WTC11 (cell line): ENCODE data around the gene SPHK2. TPM values are rescaled to one million over a fixed set of nuclear protein-coding genes. Genes with fewer than 3 reads are reported as not detected.
"Not testable (repeated sequence)": the region's sequence is repeated elsewhere in the genome, so short reads cannot be mapped to it uniquely, and the experiment has no call there.

Experiments
- ATAC-seq: fragments of 200-7000 bp; cut with Tn5 transposase; 2 replicates; pipeline ENCODE4 v1.10.0; 2021; ENCODE audit warnings: mild to moderate bottlenecking, moderate library complexity
- CTCF ChIA-PET: fragments of 300-600 bp; sonication (Branson Sonifier 250); formaldehyde crosslinking; loops from one replicate; lab custom pipeline; 2021; ENCODE audit warnings: antibody characterized with exemption; lab: Charles Lee
- POLR2A ChIA-PET: fragments of 350-600 bp; sonication (Branson Sonifier 250); formaldehyde crosslinking; loops from one replicate; lab custom pipeline; 2021; ENCODE audit warnings: antibody characterized with exemption; lab: Charles Lee
- DNase-seq: peaks from one replicate; pipeline ENCODE4 v3.0.0; 2021; ENCODE audit warnings: low spot score
- H3K27ac Mint-ChIP-seq: 2 replicates; pipeline ENCODE4 v1.8.0; 2021; ENCODE audit warnings: mixed read lengths
- H3K27me3 Mint-ChIP-seq: 2 replicates; pipeline ENCODE4 v1.8.0; 2021; ENCODE audit warnings: low read depth, mild to moderate bottlenecking, moderate library complexity, mixed read lengths
- H3K36me3 Mint-ChIP-seq: 2 replicates; pipeline ENCODE4 v1.8.0; 2021; ENCODE audit warnings: mixed read lengths
- H3K4me1 Mint-ChIP-seq: 2 replicates; pipeline ENCODE4 v1.8.0; 2022; ENCODE audit warnings: mixed read lengths
- H3K4me3 Mint-ChIP-seq: 2 replicates; pipeline ENCODE4 v1.8.0; 2021; ENCODE audit warnings: mild to moderate bottlenecking, moderate library complexity, mixed read lengths
- H3K9me3 Mint-ChIP-seq: 2 replicates; pipeline ENCODE4 v1.8.0; 2021; ENCODE audit warnings: mixed read lengths
- ATF1 ChIP-seq: sonication (generic); formaldehyde crosslinking; IDR thresholded peaks from 2 replicates; pipeline ENCODE4 v1.8.1; 2023; ENCODE audit warnings: mild to moderate bottlenecking, moderate library complexity, missing genetic modification reagents
- E2F4 ChIP-seq: sonication (generic); formaldehyde crosslinking; IDR thresholded peaks from 2 replicates; pipeline ENCODE4 v1.8.1; 2022; ENCODE audit warnings: low read depth, mild to moderate bottlenecking, moderate library complexity, missing genetic modification reagents, borderline replicate concordance
- FOXK1 ChIP-seq: sonication (generic); formaldehyde crosslinking; IDR thresholded peaks from 2 replicates; pipeline ENCODE4 v1.8.0; 2022; ENCODE audit warnings: mild to moderate bottlenecking, moderate library complexity, missing genetic modification reagents
- GABPB1 ChIP-seq: sonication (generic); formaldehyde crosslinking; IDR thresholded peaks from 2 replicates; pipeline ENCODE4 v1.8.1; 2023; ENCODE audit warnings: mild to moderate bottlenecking, missing genetic modification reagents
- HMGA2 ChIP-seq: fragments of 250-450 bp; sonication (Bioruptor Pico); IDR thresholded peaks from 2 replicates; pipeline ENCODE4 v1.4.0; 2021; ENCODE audit warnings: mild to moderate bottlenecking, moderate library complexity
- MXD4 ChIP-seq: fragments of 250-450 bp; sonication (Bioruptor Pico); IDR thresholded peaks from 2 replicates; pipeline ENCODE4 v1.8.0; 2021; ENCODE audit warnings: mild to moderate bottlenecking, moderate library complexity, borderline replicate concordance
- PRRX2 ChIP-seq: fragments of 250-450 bp; sonication (Bioruptor Pico); IDR thresholded peaks from 2 replicates; pipeline ENCODE4 v1.8.0; 2021; ENCODE audit warnings: mild to moderate bottlenecking
- RELA ChIP-seq: sonication (generic); formaldehyde crosslinking; IDR thresholded peaks from 2 replicates; pipeline ENCODE4 v1.8.1; 2022; ENCODE audit warnings: missing genetic modification reagents, mild to moderate bottlenecking, borderline replicate concordance
- SMAD4 ChIP-seq: sonication (generic); formaldehyde crosslinking; IDR thresholded peaks from 2 replicates; pipeline ENCODE4 v1.8.0; 2022; ENCODE audit warnings: mild to moderate bottlenecking, missing genetic modification reagents
- SP1 ChIP-seq: sonication (generic); formaldehyde crosslinking; conservative IDR thresholded peaks from 2 replicates; pipeline ENCODE4 v1.8.1; 2022; ENCODE audit warnings: missing genetic modification reagents
- TEAD4 ChIP-seq: sonication (generic); formaldehyde crosslinking; IDR thresholded peaks from 2 replicates; pipeline ENCODE4 v1.8.0; 2022; ENCODE audit warnings: mild to moderate bottlenecking, missing genetic modification reagents
- USF2 ChIP-seq: sonication (generic); formaldehyde crosslinking; IDR thresholded peaks from 2 replicates; pipeline ENCODE4 v1.8.1; 2023; ENCODE audit warnings: mild to moderate bottlenecking, missing genetic modification reagents, moderate library complexity
- ZNF121 ChIP-seq: sonication (generic); formaldehyde crosslinking; IDR thresholded peaks from 2 replicates; pipeline ENCODE4 v1.8.0; 2023; ENCODE audit warnings: missing genetic modification reagents
- ZNF138 ChIP-seq: sonication (generic); formaldehyde crosslinking; conservative IDR thresholded peaks from 2 replicates; pipeline ENCODE4 v1.8.1; 2022; ENCODE audit warnings: mild to moderate bottlenecking, moderate library complexity, missing genetic modification reagents
- ZNF219 ChIP-seq: sonication (generic); formaldehyde crosslinking; IDR thresholded peaks from 2 replicates; pipeline ENCODE4 v1.8.0; 2023; ENCODE audit warnings: missing genetic modification reagents, mild to moderate bottlenecking, borderline replicate concordance
- total RNA-seq: library from RNA; stranded (reverse); gene quantifications from 3 replicates; pipeline ENCODE4 v1.2.3, GENCODE V29; 2021
- TF ChIP-seq, protein P1 (sequence below): fragments of 250-450 bp; sonication (Bioruptor Pico); IDR thresholded peaks from 2 replicates; pipeline ENCODE4 v2.1.2; 2022; ENCODE audit warnings: mild to moderate bottlenecking, moderate library complexity
- TF ChIP-seq, protein P2 (sequence below): sonication (generic); formaldehyde crosslinking; IDR thresholded peaks from 2 replicates; pipeline ENCODE4 v1.8.1; 2022; ENCODE audit warnings: missing genetic modification reagents, borderline replicate concordance
- TF ChIP-seq, protein P3 (sequence below): fragments of 250-450 bp; sonication (Bioruptor Pico); conservative IDR thresholded peaks from 2 replicates; pipeline ENCODE4 v1.9.0; 2021; ENCODE audit warnings: mild to moderate bottlenecking
- TF ChIP-seq, protein P4 (sequence below): fragments of 250-450 bp; sonication (Bioruptor Pico); IDR thresholded peaks from 2 replicates; pipeline ENCODE4 v1.9.0; 2021; ENCODE audit warnings: mild to moderate bottlenecking

The SPHK2 gene
- total RNA-seq, 1 experiment from 2014 or later = 64.6 TPM

- TF ChIP-seq, protein P1, sequence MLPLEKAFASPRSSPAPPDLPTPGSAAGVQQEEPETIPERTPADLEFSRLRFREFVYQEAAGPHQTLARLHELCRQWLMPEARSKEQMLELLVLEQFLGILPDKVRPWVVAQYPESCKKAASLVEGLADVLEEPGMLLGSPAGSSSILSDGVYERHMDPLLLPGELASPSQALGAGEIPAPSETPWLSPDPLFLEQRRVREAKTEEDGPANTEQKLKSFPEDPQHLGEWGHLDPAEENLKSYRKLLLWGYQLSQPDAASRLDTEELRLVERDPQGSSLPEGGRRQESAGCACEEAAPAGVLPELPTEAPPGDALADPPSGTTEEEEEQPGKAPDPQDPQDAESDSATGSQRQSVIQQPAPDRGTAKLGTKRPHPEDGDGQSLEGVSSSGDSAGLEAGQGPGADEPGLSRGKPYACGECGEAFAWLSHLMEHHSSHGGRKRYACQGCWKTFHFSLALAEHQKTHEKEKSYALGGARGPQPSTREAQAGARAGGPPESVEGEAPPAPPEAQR (CRISPR knock-in tag) = no peak
Measured at GRCh38 chr19:48656840-48657474, 37.7 kb downstream of the SPHK2 start (continued).

- POLR2A ChIA-PET, H3K4me3 Mint-ChIP-seq, DNase-seq, H3K27ac Mint-ChIP-seq, H3K9me3 Mint-ChIP-seq, H3K36me3 Mint-ChIP-seq, ATAC-seq: not testable (repeated sequence)
- Mint-ChIP-seq H3K27me3 (peaks cover 20% of the 10 kb centered on the region), H3K4me1 (peaks cover 16% of the 10 kb centered on the region)
- CTCF ChIA-PET = interaction anchor here (1.0 to 1.6 kb wide), 3 partner anchors 12 to 138 kb away, joined by 4 to 7 read pairs (median 5); partner anchors contain the start of gene CA11
- TF ChIP-seq ZNF121 = 0 out of 2 replicates have a peak, but pooled peaks have one; percentile 23
Measured at GRCh38 chr19:48657828-48658227, 38.5 kb downstream of the SPHK2 start.

DNA sequence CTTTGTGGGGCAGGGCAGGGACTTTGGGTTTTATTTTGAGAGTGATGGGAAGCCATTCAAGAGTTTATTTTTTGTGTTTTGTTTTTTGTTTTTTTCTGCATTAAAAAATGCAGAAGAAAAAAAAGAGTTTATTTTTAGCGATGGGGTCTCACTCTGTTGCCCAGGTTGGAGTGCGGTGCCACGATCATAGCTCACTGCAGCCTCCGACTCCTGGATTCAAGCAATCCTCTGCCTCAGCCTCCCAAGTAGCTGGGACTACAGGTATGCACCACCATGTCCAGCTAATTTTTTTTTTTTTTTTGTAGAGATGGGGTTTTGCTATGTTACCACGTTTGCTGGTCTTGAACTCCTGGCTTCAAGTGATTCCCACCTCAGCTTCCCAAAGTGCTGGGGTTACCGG is 39.2 kb downstream of the SPHK2 start:
- POLR2A ChIA-PET = no interaction called here
- ATAC-seq (no peak), DNase-seq (no peak)
- Mint-ChIP-seq H3K4me1 (peaks cover 16% of the 10 kb centered on the region), H3K9me3 (peaks cover 6% of the 10 kb centered on the region), H3K27ac (no peak overlapping the region), H3K4me3 (no peak overlapping the region), H3K36me3 (peaks cover 6% of the 10 kb centered on the region), H3K27me3 (peaks cover 23% of the 10 kb centered on the region)
- CTCF ChIA-PET = no interaction called here
- no peak for TF ChIP-seq TEAD4 (CRISPR knock-in tag)
- TF ChIP-seq ZNF121 = 0 out of 2 replicates have a peak, but pooled peaks have one; percentile 27

DNA sequence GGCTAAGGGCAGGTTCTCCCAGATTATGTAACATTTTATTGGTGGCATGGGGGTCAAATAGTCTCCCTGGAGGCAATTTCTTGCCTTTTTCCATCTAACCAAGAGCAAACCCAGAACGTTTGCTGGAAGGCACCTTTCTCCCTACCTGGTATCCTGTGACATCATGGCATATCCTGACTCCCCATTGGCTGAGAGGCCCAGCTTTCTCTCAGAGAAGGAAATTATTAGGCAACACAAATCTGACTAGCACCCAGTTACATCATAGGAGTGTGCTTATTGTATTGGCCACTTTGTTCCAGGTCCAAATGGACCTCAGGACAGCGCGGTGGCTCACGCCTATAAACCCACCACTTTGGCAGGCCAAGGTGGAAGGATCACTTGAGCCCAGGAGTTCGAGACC is 40.5 kb downstream of the SPHK2 start:
- DNase-seq (no peak), ATAC-seq (no peak)
- no peak overlapping the region for H3K27ac Mint-ChIP-seq
- peaks cover 6% of the 10 kb centered on the region for H3K36me3 Mint-ChIP-seq
- CTCF ChIA-PET = no interaction called here
- peaks cover 23% of the 10 kb centered on the region for H3K27me3 Mint-ChIP-seq
- POLR2A ChIA-PET = no interaction called here
- peaks cover 9% of the 10 kb centered on the region for H3K4me1 Mint-ChIP-seq
- peaks cover 6% of the 10 kb centered on the region for H3K9me3 Mint-ChIP-seq
- no peak overlapping the region for H3K4me3 Mint-ChIP-seq
- no peak for TF ChIP-seq GABPB1 (CRISPR knock-in tag)
- TF ChIP-seq, protein P2, sequence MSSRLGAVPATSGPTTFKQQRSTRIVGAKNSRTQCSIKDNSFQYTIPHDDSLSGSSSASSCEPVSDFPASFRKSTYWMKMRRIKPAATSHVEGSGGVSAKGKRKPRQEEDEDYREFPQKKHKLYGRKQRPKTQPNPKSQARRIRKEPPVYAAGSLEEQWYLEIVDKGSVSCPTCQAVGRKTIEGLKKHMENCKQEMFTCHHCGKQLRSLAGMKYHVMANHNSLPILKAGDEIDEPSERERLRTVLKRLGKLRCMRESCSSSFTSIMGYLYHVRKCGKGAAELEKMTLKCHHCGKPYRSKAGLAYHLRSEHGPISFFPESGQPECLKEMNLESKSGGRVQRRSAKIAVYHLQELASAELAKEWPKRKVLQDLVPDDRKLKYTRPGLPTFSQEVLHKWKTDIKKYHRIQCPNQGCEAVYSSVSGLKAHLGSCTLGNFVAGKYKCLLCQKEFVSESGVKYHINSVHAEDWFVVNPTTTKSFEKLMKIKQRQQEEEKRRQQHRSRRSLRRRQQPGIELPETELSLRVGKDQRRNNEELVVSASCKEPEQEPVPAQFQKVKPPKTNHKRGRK (CRISPR knock-in tag) = no peak
- no peak for TF ChIP-seq FOXK1
- TF ChIP-seq PRRX2 (CRISPR knock-in tag) = no peak
- TF ChIP-seq ZNF219 (CRISPR knock-in tag) = no peak
- TF ChIP-seq HMGA2 (CRISPR knock-in tag) = no peak
- no peak for TF ChIP-seq ZNF138 (CRISPR knock-in tag)
- no peak for TF ChIP-seq RELA (CRISPR knock-in tag)
- TF ChIP-seq, protein P3, sequence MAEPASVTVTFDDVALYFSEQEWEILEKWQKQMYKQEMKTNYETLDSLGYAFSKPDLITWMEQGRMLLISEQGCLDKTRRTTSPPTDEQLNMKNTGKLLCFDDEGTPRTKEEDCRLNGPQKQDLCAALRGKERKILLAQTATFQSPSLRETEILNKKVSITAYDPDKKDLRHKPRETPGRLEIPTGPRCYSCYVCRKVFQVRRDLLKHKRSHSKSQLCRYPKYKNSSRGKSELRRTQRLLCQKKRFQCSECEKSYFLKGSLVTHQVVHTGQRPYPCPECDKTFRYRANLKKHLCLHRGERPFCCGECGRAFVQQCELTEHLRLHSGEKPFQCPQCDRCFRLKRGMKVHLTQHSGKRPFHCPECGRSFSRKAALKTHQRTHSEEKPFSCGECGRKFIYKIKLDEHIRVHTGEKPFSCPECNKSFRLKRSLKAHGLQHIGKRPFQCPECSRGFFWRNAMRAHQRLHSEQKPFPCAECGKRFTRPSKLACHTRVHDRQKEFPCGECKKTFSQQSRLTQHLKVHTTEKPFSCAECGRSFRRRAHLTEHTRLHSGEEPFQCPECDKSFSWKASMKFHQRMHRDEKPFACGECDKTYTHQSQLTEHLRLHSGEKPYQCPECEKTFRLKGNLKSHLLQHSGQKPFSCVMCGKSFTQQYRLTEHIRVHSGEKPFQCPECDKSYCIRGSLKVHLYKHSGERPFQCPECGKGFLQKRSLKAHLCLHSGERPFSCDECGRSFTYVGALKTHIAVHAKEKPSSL (CRISPR knock-in tag) = no peak
- TF ChIP-seq USF2 (CRISPR knock-in tag) = no peak
- no peak for TF ChIP-seq SMAD4 (CRISPR knock-in tag)
- TF ChIP-seq MXD4 = no peak
- TF ChIP-seq TEAD4 (CRISPR knock-in tag) = no peak
- TF ChIP-seq ATF1 (CRISPR knock-in tag) = no peak
- TF ChIP-seq, protein P4, sequence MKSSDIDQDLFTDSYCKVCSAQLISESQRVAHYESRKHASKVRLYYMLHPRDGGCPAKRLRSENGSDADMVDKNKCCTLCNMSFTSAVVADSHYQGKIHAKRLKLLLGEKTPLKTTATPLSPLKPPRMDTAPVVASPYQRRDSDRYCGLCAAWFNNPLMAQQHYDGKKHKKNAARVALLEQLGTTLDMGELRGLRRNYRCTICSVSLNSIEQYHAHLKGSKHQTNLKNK (CRISPR knock-in tag) = no peak
- no peak for TF ChIP-seq E2F4 (CRISPR knock-in tag)
- no peak for TF ChIP-seq SP1 (CRISPR knock-in tag)
